GM23248 (cell line): ENCODE measurements around the gene MYMK. TPM values are rescaled to one million over a fixed set of nuclear protein-coding genes. Genes with fewer than 3 reads are reported as not detected.

Source experiments
- DNase-seq: peaks from one replicate; pipeline ENCODE4 v3.0.0-alpha.2; 2015
- H2AFZ ChIP-seq: fragments of 200-600 bp; sonication (generic); 2 replicates; pipeline ENCODE4 v1.6.1; 2016; ENCODE audit warnings: antibody characterized with exemption
- H3F3A ChIP-seq: fragments of 200-600 bp; sonication (generic); 2 replicates; pipeline ENCODE4 v1.6.1; 2016; ENCODE audit warnings: mild to moderate bottlenecking, antibody characterized with exemption, mixed run types; ENCODE audit not compliant: insufficient read depth
- H3K27ac ChIP-seq: fragments of 200-600 bp; sonication (generic); 2 replicates; pipeline ENCODE4 v1.5.1; 2016; ENCODE audit warnings: mild to moderate bottlenecking
- H3K27me3 ChIP-seq: fragments of 200-600 bp; sonication (generic); replicated peaks from 2 replicates; pipeline ENCODE4 v1.6.1; 2016; ENCODE audit warnings: mild to moderate bottlenecking; ENCODE audit not compliant: insufficient read depth
- H3K36me3 ChIP-seq: fragments of 200-600 bp; sonication (generic); 2 replicates; pipeline ENCODE4 v1.6.1; 2016; ENCODE audit warnings: low read depth, mild to moderate bottlenecking
- H3K4me1 ChIP-seq: fragments of 200-600 bp; sonication (generic); 2 replicates; pipeline ENCODE4 v1.6.1; 2016; ENCODE audit warnings: mild to moderate bottlenecking; ENCODE audit not compliant: insufficient read depth
- H3K4me2 ChIP-seq: fragments of 200-600 bp; sonication (generic); one replicate; pipeline ENCODE4 v1.6.1; 2016; ENCODE audit warnings: mild to moderate bottlenecking; ENCODE audit not compliant: unreplicated experiment
- H3K4me3 ChIP-seq: fragments of 200-600 bp; sonication (generic); 2 replicates; pipeline ENCODE4 v1.5.1; 2016; ENCODE audit warnings: mild to moderate bottlenecking
- H3K79me2 ChIP-seq: fragments of 200-600 bp; sonication (generic); 2 replicates; pipeline ENCODE4 v1.6.1; 2016; ENCODE audit warnings: mild to moderate bottlenecking; ENCODE audit not compliant: insufficient read depth
- H3K9ac ChIP-seq: fragments of 200-600 bp; sonication (generic); 2 replicates; pipeline ENCODE4 v1.6.1; 2016; ENCODE audit warnings: mild to moderate bottlenecking
- H3K9me2 ChIP-seq: fragments of 200-600 bp; sonication (generic); 2 replicates; pipeline ENCODE4 v1.6.1; 2016; ENCODE audit warnings: mixed run types, mild to moderate bottlenecking, moderate library complexity; ENCODE audit not compliant: insufficient read depth
- H3K9me3 ChIP-seq: fragments of 200-600 bp; sonication (generic); one replicate; pipeline ENCODE4 v1.6.1; 2017; ENCODE audit warnings: low read depth
- H4K20me1 ChIP-seq: fragments of 200-600 bp; sonication (generic); 2 replicates; pipeline ENCODE4 v1.6.0; 2016; ENCODE audit not compliant: insufficient read depth
- EZH2 ChIP-seq: fragments of 200-600 bp; sonication (generic); IDR thresholded peaks from 2 replicates; pipeline ENCODE4 v1.6.1; 2018; ENCODE audit warnings: antibody characterized with exemption, mild to moderate bottlenecking; ENCODE audit not compliant: insufficient read depth, poor library complexity, severe bottlenecking
- EZH2phosphoT487 ChIP-seq: fragments of 200-600 bp; sonication (generic); IDR thresholded peaks from 2 replicates; pipeline ENCODE4 v1.6.1; 2018; ENCODE audit warnings: antibody characterized with exemption, moderate library complexity, mild to moderate bottlenecking, low read depth; ENCODE audit not compliant: insufficient read depth
- WGBS, 2 experiments: methylation state at CpG; one replicate each; pipeline ENCODE4 v1.1.6; 2015 to 2017; ENCODE audit warnings: low lambda C conversion rate in 2 of 2, low coverage in 1 of 2; ENCODE audit errors: missing lambda C conversion rate in 2 of 2; 5-methylcytosine and 5-hydroxymethylcytosine counted together
- in situ Hi-C: fragments of 300-500 bp; cut with MboI; formaldehyde crosslinking; loops from 2 replicates; pipeline ENCODE4 v1.15.0; 2020
- polyA plus RNA-seq: library from polyadenylated mRNA; unstranded; fragments of >200 nt; fragmentation: Nextera tagmentation; extraction: Ambion mirVana; gene quantifications from 2 replicates; pipeline ENCODE4 v1.2.1, GENCODE V29; 2016
- total RNA-seq: library from RNA; depleted of rRNA; stranded (reverse); fragments of >200 nt; shearing (Covaris generic); gene quantifications from 2 replicates; pipeline ENCODE4 v1.2.3, GENCODE V29; 2014

Gene MYMK
- total and polyA plus RNA-seq, 2 experiments from 2014 or later, result not detected

DNA sequence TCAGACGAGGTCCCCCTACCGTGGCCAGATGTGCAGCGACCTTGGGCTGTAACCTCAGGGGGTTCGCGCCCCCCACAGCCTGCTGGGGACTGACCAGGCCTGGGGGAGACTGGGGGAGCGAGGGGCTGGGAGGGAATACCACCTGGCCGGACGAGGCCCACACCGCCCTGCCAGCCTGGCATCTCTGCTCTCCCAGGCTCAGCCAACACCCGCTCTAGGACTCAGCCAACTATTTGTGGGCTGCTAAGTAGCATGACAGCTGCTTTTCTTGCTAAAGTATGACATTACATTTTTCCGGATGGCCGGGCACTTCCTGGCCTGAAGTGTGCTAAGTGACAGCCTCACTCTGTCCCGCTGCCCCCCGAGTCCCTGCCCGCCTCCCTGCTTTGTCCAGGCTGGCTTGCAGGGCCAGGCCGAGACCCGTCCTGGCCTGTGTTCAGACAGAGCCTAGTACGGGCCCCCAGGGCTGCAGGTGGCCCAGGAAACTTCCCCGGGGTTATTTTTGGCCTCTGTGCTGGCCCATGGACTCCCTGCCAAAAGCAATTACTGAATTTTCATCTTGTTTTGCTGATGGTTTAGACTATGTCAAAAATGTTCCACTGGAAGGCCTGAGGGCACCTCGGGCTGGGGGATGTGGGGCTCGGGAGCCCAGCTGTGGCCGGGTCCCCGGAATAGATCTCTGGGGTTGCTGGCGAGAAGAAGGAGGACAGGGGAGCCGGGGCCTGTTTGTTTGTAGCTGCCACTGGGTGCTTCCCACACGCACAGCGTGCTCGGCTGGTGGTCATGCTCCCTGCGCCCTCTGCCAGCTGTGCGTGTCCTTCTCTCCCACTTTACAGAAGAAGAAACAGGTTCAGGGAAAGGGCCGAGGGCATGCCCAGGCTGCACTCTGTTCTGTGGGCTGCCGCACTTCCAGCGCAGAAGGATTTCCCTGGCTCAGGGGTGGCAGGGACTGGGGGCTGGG, 32.4 kb downstream of the MYMK start:
- H3K9me3 ChIP-seq, result no peaks in the 10 kb centered on the region
- no peaks in the 10 kb centered on the region for H4K20me1 ChIP-seq
- H3K9me2 ChIP-seq, result no peaks in the 10 kb centered on the region
- 54 to 57% methylated on average over 32 to 33 of the region's 33 CpGs for WGBS, 2 experiments
- H3K27ac ChIP-seq, result no peak overlapping the region
- no peak overlapping the region for H3K4me3 ChIP-seq
- H2AFZ ChIP-seq, result no peak overlapping the region
- H3K27me3 ChIP-seq, result peaks cover 18% of the 10 kb centered on the region
- in situ Hi-C loops, result loop anchor here (25.0 kb wide), 1 partner anchor 455 kb away; the partner anchor contains the start of gene GTF3C5
- no peaks in the 10 kb centered on the region for H3K79me2 ChIP-seq
- H3F3A ChIP-seq, result no peaks in the 10 kb centered on the region
- DNase-seq, result peak; percentile 29
- no peaks in the 10 kb centered on the region for H3K4me1 ChIP-seq
- H3K9ac ChIP-seq, result no peak overlapping the region
- TF ChIP-seq EZH2phosphoT487 (no peak), EZH2 (no peak)
- H3K36me3 ChIP-seq, result no peaks in the 10 kb centered on the region
- H3K4me2 ChIP-seq, result no peak overlapping the region

DNA sequence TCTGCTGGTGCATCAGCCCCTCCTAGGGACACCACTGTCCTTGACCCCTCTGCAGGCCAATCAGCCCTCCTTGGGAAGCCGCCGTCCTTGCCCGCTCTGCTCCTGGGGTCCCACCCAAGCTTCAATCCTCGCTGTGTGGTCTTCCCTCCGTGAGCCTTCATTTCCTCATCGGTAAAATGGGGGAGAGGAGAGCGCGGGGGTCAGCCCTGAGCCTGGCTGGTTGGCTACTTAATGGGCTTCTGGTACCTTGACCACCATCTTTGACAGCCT, 33.2 kb downstream of the MYMK start:
- no peaks in the 10 kb centered on the region for H3K79me2 ChIP-seq
- no peaks in the 10 kb centered on the region for H3K36me3 ChIP-seq
- in situ Hi-C loops, result loop anchor here (25.0 kb wide), 1 partner anchor 454 kb away; the partner anchor contains the start of gene GTF3C5
- no peaks in the 10 kb centered on the region for H3K4me1 ChIP-seq
- no peak overlapping the region for H3K4me3 ChIP-seq
- TF ChIP-seq EZH2phosphoT487, result no peak
- no peak for TF ChIP-seq EZH2
- H2AFZ ChIP-seq, result no peak overlapping the region
- H3K9me2 ChIP-seq, result no peaks in the 10 kb centered on the region
- H3K27ac ChIP-seq, result no peak overlapping the region
- H3K27me3 ChIP-seq, result peaks cover 14% of the 10 kb centered on the region
- no peaks in the 10 kb centered on the region for H4K20me1 ChIP-seq
- no peak overlapping the region for H3K9ac ChIP-seq
- 94 to 98% methylated on average over 8 of the region's 8 CpGs for WGBS, 2 experiments
- no peak for DNase-seq
- H3K9me3 ChIP-seq, result no peaks in the 10 kb centered on the region
- no peak overlapping the region for H3K4me2 ChIP-seq
- no peaks in the 10 kb centered on the region for H3F3A ChIP-seq

DNA sequence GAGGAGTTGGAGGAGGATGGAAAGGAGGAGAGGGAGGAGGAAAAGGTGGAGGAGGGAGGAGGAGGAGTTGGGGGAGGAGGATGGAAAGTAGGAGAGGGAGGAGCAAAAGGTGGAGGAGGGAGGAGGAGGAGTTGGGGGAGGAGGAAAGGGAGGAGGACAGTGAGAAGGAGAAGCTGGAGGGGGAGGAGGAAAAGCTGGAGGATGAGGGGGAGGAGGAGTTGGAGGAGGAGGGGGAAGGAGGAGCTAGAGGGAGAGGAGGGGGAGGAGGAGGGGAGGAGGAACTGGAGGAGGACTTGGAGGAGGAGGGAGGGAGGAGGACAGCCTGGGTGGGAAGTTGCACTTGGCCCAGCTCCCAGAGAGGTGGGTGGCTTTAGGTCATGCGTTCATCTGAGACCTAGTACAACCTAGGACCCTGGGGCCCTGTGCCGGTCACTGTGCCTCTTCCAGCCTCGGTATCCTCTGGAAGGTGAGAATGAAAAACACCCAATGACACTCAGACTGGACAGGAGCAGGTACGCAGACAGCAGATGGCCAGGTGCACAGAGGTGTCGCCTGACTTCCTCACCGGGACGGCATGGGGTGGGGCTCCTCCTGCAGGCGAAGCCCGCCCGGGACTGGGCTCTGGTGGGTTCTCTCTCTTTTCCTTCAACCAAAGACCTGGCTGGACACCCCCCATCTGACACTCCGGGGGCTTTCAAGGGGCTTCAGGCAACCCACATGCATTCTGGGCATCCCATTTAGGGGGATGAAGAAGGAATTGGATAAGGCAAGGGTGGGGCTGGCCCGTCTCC, 33.7 kb downstream of the MYMK start:
- DNase-seq, result no peak
- Histone ChIP-seq H3K4me1 (no peaks in the 10 kb centered on the region), H3K9me2 (no peaks in the 10 kb centered on the region), H3K9me3 (no peaks in the 10 kb centered on the region), H3F3A (no peaks in the 10 kb centered on the region), H3K9ac (no peak overlapping the region), H3K36me3 (no peaks in the 10 kb centered on the region), H3K79me2 (no peaks in the 10 kb centered on the region), H3K4me2 (no peak overlapping the region), H2AFZ (no peak overlapping the region), H3K27ac (no peak overlapping the region), H3K27me3 (peaks cover 12% of the 10 kb centered on the region), H3K4me3 (no peak overlapping the region), H4K20me1 (no peaks in the 10 kb centered on the region)
- in situ Hi-C loops, result loop anchor here (25.0 kb wide), 1 partner anchor 454 kb away; the partner anchor contains the start of gene GTF3C5
- TF ChIP-seq EZH2phosphoT487, result no peak
- TF ChIP-seq EZH2, result no peak
- 69 to 70% methylated on average over 12 of the region's 12 CpGs for WGBS, 2 experiments

DNA sequence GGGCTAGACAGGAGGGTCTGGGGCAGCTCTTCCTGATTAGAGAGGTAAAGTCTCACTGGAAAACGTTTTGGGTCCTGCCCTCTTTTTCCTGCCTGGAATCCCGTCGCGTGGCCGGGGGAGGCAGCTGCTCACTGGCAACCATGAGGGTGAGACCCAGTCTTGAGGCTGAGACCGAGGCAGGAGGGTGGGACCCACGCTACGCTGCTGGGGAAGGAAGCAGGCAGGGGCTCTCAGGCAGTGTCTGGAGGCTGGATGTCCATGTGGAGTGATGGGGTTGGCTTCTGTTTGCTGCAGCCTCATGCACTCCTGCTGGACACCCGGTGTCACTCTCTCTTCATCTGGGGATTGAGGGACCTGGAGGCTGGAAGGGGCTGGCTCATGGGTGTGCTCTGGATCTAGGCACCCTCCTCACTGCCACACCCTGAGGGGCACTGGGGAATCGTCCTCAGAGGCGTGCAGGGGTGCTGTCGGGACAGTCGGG, 34.5 kb downstream of the MYMK start:
- H3K4me1 ChIP-seq, result no peaks in the 10 kb centered on the region
- no peaks in the 10 kb centered on the region for H3F3A ChIP-seq
- H3K9me2 ChIP-seq, result no peaks in the 10 kb centered on the region
- no peak for DNase-seq
- TF ChIP-seq EZH2phosphoT487 (no peak), EZH2 (no peak)
- no peaks in the 10 kb centered on the region for H3K36me3 ChIP-seq
- H3K27me3 ChIP-seq, result peaks cover 12% of the 10 kb centered on the region
- H3K79me2 ChIP-seq, result no peaks in the 10 kb centered on the region
- no peak overlapping the region for H3K27ac ChIP-seq
- no peak overlapping the region for H3K4me3 ChIP-seq
- no peaks in the 10 kb centered on the region for H4K20me1 ChIP-seq
- 30 to 36% methylated on average over 13 of the region's 13 CpGs for WGBS, 2 experiments
- no peak overlapping the region for H2AFZ ChIP-seq
- H3K9me3 ChIP-seq, result no peaks in the 10 kb centered on the region
- no peak overlapping the region for H3K9ac ChIP-seq
- in situ Hi-C loops, result loop anchor here (25.0 kb wide), 1 partner anchor 453 kb away; the partner anchor contains the start of gene GTF3C5
- H3K4me2 ChIP-seq, result no peak overlapping the region
